OCI-LY1 (cell line): ENCODE data around the gene HYAL3.

ENCODE experiments used
- H2AFZ ChIP-seq: fragments of 200-600 bp; sonication (generic), shearing (Covaris generic); 2 replicates; pipeline ENCODE4 v1.6.0; 2014; ENCODE audit warnings: antibody characterized with exemption, mild to moderate bottlenecking, low read length
- H3F3A ChIP-seq: fragments of 200-600 bp; sonication (generic), shearing (Covaris generic); 2 replicates; pipeline ENCODE4 v1.6.0; 2014; ENCODE audit warnings: mild to moderate bottlenecking, antibody characterized with exemption, low read length, moderate library complexity; ENCODE audit not compliant: insufficient read depth
- H3K27ac ChIP-seq: fragments of 200-600 bp; sonication (generic); 2 replicates; pipeline ENCODE4 v1.5.1; 2014; ENCODE audit warnings: low read length, mixed run types, mild to moderate bottlenecking, low read depth; ENCODE audit not compliant: poor library complexity, severe bottlenecking
- H3K27me3 ChIP-seq: fragments of 200-600 bp; sonication (generic); 2 replicates; pipeline ENCODE4 v1.6.0; 2014; ENCODE audit warnings: antibody characterized with exemption, mild to moderate bottlenecking, low read length, moderate library complexity; ENCODE audit not compliant: insufficient read depth
- H3K36me3 ChIP-seq: fragments of 200-600 bp; sonication (generic); 2 replicates; pipeline ENCODE4 v1.6.1; 2014; ENCODE audit warnings: mild to moderate bottlenecking, antibody characterized with exemption, low read length, moderate library complexity, mixed read lengths; ENCODE audit not compliant: insufficient read depth
- H3K4me1 ChIP-seq: fragments of 200-600 bp; sonication (generic); 2 replicates; pipeline ENCODE4 v1.5.1; 2014; ENCODE audit warnings: mild to moderate bottlenecking, low read length, moderate library complexity; ENCODE audit not compliant: insufficient read depth, severe bottlenecking
- H3K4me2 ChIP-seq: fragments of 200-600 bp; sonication (generic), shearing (Covaris generic); 2 replicates; pipeline ENCODE4 v1.6.1; 2014; ENCODE audit warnings: low read length
- H3K4me3 ChIP-seq: fragments of 200-600 bp; sonication (generic); 2 replicates; pipeline ENCODE4 v1.5.1; 2014; ENCODE audit warnings: low read length, low read depth, mild to moderate bottlenecking, mixed read lengths; ENCODE audit not compliant: poor library complexity, severe bottlenecking
- H3K79me2 ChIP-seq: fragments of 200-600 bp; shearing (Covaris generic); 2 replicates; pipeline ENCODE4 v1.6.1; 2016; ENCODE audit warnings: mixed run types, low read length, mixed read lengths; ENCODE audit not compliant: insufficient read depth
- H3K9ac ChIP-seq: fragments of 200-600 bp; sonication (generic), shearing (Covaris generic); 2 replicates; pipeline ENCODE4 v1.6.1; 2014; ENCODE audit warnings: mild to moderate bottlenecking, low read length, mixed read lengths
- H3K9me2 ChIP-seq: fragments of 200-600 bp; sonication (generic), shearing (Covaris generic); 2 replicates; pipeline ENCODE4 v1.6.1; 2014; ENCODE audit warnings: low read depth, mild to moderate bottlenecking, low read length, mixed read lengths
- H3K9me3 ChIP-seq: fragments of 200-600 bp; shearing (Covaris generic); 2 replicates; pipeline ENCODE4 v1.6.1; 2014; ENCODE audit warnings: low read length, mixed read lengths
- H4K20me1 ChIP-seq: fragments of 200-600 bp; sonication (generic), shearing (Covaris generic); 2 replicates; pipeline ENCODE4 v1.6.0; 2016; ENCODE audit warnings: mild to moderate bottlenecking, low read length; ENCODE audit not compliant: insufficient read depth
- CTCF ChIP-seq: fragments of 200-600 bp; sonication (generic), shearing (Covaris generic); IDR thresholded peaks from 2 replicates; pipeline ENCODE4 v1.5.1; 2017; ENCODE audit warnings: mild to moderate bottlenecking, antibody characterized with exemption, low read length, moderate library complexity, mixed read lengths
- EZH2 ChIP-seq: fragments of 200-600 bp; sonication (generic), shearing (Covaris generic); IDR thresholded peaks from 2 replicates; pipeline ENCODE4 v1.8.0; 2017; ENCODE audit warnings: borderline replicate concordance, mixed run types, mild to moderate bottlenecking, antibody characterized with exemption, low read length, moderate library complexity, mixed read lengths

Gene HYAL3

GRCh38 chr3:50298836-50299637, at the start of gene HYAL3, which contains the start of gene NAA80:
Gene HYAL3, minus strand, starts transcription at chr3:50299405. Its CDS starts 3,803 bp downstream, at chr3:50295602.
Gene NAA80, minus strand, starts transcription at chr3:50299405. Its CDS starts 1,942 bp downstream, at chr3:50297463.
- Histone ChIP-seq H3K4me2 (peak within 1 kb of the TSS; percentile 98), H2AFZ (peak within 1 kb of the TSS; percentile 64; the same call in 1 of the 2 replicates), H3K9me3 (no peaks in the 10 kb centered on the region), H3K4me1 (peaks cover 21% of the 10 kb centered on the region), H3K79me2 (no peaks in the 10 kb centered on the region), H3K27ac (peak within 1 kb of the TSS; percentile 67), H3K9me2 (no peaks in the 10 kb centered on the region), H3K4me3 (peak within 1 kb of the TSS; percentile 93), H3K27me3 (no peaks in the 10 kb centered on the region), H3K36me3 (no peaks in the 10 kb centered on the region), H3F3A (no peaks in the 10 kb centered on the region), H3K9ac (peak within 1 kb of the TSS; percentile 89), H4K20me1 (no peaks in the 10 kb centered on the region)
- TF ChIP-seq CTCF = peak; percentile 49; the same call in 1 of the 2 replicates
- TF ChIP-seq EZH2 = no peak

- H3K79me2 ChIP-seq = no peaks in the 10 kb centered on the region
- no peaks in the 10 kb centered on the region for H3K9me3 ChIP-seq
- no peaks in the 10 kb centered on the region for H3F3A ChIP-seq
- TF ChIP-seq EZH2 = no peak
- peak; percentile 49 for TF ChIP-seq CTCF
- no peak overlapping the region for H2AFZ ChIP-seq
- no peak overlapping the region for H3K4me3 ChIP-seq
- H3K27me3 ChIP-seq = no peaks in the 10 kb centered on the region
- H4K20me1 ChIP-seq = no peaks in the 10 kb centered on the region
- H3K9ac ChIP-seq = no peak overlapping the region
- peaks cover 18% of the 10 kb centered on the region; the same call in 1 of the 2 replicates for H3K36me3 ChIP-seq
- H3K27ac ChIP-seq = no peak overlapping the region
- H3K4me1 ChIP-seq = peaks cover 36% of the 10 kb centered on the region
- H3K9me2 ChIP-seq = no peaks in the 10 kb centered on the region
- H3K4me2 ChIP-seq = no peak overlapping the region
These were observed 48.1 kb upstream of the HYAL3 start for GRCh38 chr3:50347187-50347813.

GRCh38 chr3:50345586-50346234, 46.5 kb upstream of the HYAL3 start, which contains the start of gene ZMYND10:
Gene ZMYND10, minus strand, starts transcription at chr3:50345732. Its CDS starts 153 bp downstream, at chr3:50345579.
- H3K4me2 ChIP-seq = peak within 1 kb of the TSS; percentile 65
- TF ChIP-seq CTCF = no peak
- TF ChIP-seq EZH2 = no peak

More at GRCh38 chr3:50345586-50346234, 46.5 kb upstream of the HYAL3 start, which contains the start of gene ZMYND10:
- Histone ChIP-seq H3K9me2 (no peaks in the 10 kb centered on the region), H3F3A (no peaks in the 10 kb centered on the region), H3K4me3 (peak within 1 kb of the TSS; percentile 46), H3K79me2 (no peaks in the 10 kb centered on the region), H3K9me3 (no peaks in the 10 kb centered on the region), H4K20me1 (no peaks in the 10 kb centered on the region), H2AFZ (no peak within 1 kb of the TSS), H3K9ac (peak within 1 kb of the TSS; percentile 55), H3K4me1 (peaks cover 33% of the 10 kb centered on the region), H3K36me3 (peaks cover 18% of the 10 kb centered on the region; the same call in 1 of the 2 replicates), H3K27me3 (no peaks in the 10 kb centered on the region), H3K27ac (no peak within 1 kb of the TSS)
